Fibroblast of the aortic adventitia (primary cell): ENCODE data around the gene PUS10. TPM values are rescaled to one million over a fixed set of nuclear protein-coding genes. Genes with fewer than 3 reads are reported as not detected.

Experiments
- DNase-seq: peaks from one replicate; pipeline ENCODE4 v3.0.0-alpha.2; 2010; ENCODE audit warnings: low read depth
- H3K4me3 ChIP-seq: 2 replicates; pipeline ENCODE4 v1.5.1; 2011; ENCODE audit warnings: low read depth, mild to moderate bottlenecking, control low read depth, low read length, moderate library complexity
- total RNA-seq: library from RNA; depleted of rRNA; stranded (reverse); fragments of >200 nt; gene quantifications from 2 replicates; pipeline ENCODE4 v1.2.3, GENCODE V29; 2012; ENCODE audit warnings: low replicate concordance
- TF ChIP-seq, protein P1 (sequence below): IDR thresholded peaks from 2 replicates; pipeline ENCODE4 v1.5.1; 2011; ENCODE audit warnings: mild to moderate bottlenecking, low read length, control low read depth, inconsistent platforms; ENCODE audit not compliant: insufficient read depth

Gene PUS10
- total RNA-seq, 1 donor = 8.8 TPM

DNA sequence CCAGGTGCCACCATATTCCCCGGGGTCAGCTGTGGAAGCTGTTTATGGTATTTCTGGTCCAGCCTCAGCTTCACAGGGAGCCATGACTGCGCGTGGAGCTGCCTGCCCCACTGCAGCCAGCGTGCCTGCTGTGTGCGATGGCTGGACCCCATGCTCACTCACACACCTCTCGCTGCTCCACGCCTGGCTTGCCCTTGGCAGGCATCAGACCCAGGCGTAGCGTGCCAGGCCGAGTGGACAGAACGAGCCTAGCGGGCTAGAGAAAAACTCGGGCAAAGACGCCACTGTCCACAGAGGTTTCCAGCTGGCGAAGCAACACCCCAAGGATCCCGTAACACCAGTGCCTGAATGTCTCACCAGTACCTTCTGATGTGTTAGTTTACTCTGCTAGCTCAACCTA, 43.4 kb downstream of the PUS10 start:
- TF ChIP-seq, protein P1, sequence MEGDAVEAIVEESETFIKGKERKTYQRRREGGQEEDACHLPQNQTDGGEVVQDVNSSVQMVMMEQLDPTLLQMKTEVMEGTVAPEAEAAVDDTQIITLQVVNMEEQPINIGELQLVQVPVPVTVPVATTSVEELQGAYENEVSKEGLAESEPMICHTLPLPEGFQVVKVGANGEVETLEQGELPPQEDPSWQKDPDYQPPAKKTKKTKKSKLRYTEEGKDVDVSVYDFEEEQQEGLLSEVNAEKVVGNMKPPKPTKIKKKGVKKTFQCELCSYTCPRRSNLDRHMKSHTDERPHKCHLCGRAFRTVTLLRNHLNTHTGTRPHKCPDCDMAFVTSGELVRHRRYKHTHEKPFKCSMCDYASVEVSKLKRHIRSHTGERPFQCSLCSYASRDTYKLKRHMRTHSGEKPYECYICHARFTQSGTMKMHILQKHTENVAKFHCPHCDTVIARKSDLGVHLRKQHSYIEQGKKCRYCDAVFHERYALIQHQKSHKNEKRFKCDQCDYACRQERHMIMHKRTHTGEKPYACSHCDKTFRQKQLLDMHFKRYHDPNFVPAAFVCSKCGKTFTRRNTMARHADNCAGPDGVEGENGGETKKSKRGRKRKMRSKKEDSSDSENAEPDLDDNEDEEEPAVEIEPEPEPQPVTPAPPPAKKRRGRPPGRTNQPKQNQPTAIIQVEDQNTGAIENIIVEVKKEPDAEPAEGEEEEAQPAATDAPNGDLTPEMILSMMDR = no peak
- no peak for DNase-seq

DNA sequence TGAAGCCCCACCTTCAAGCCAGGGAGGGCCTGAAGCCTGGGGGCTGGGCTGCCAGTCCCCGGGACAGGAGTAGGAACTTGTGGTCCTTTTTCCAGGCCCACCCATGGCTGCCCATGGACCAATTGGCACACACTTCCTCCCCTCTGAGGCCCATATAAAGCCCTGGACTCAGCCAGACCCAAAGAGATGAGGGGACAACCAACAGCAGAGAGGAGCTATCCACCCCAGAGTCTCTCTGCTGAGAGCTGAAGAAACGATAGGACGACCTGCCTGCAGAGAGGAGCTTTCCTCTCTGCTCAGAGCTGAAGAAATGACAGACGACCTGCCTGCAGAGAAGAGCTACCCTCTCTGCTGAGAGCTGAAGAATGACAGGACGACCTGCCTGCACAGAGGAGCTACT, 44.4 kb downstream of the PUS10 start:
- TF ChIP-seq, protein P1 = no peak
- DNase-seq = no peak
- H3K4me3 ChIP-seq = no peak overlapping the region

More for the DNA sequence above, 43.4 kb downstream of the PUS10 start:
- no peak overlapping the region for H3K4me3 ChIP-seq

DNA sequence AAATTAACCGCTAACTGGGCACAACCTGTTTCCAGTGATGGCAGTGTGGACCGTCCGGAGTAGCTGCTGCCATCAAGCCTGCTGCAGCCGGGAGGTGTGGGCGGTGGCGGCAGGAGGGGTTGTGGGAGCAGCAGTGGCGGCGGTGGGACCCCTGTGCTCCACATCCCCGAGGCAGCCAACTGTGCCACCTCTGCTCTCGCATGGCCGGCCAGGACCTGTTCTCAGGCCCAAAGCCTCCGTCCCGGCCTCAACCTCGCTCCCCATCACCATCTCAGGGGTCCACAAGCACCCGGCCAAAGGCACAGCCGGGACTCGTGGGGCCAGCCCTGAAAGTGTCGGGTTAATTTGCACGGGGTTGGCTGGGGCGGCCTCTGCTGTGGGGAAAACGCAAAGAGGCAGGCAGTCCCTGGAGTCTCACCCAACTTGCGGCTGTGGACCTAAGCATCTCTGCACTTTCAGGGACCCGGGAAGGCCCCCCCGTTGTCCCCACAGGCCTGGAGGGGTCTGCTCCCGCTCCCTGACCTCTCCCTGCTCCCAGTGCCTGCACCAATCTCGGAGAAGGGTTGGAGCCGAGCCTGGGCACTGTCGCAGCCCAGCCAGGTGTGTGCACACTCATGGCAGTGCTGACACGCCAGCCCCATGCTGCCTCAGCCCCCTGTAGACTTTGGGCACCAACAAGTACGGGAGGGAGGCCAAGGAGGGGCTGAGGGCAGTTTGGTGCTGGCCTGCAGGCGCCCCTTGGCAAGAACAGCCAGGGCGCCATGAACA, 45.0 kb downstream of the PUS10 start:
- H3K4me3 ChIP-seq = no peak overlapping the region
- TF ChIP-seq, protein P1 = no peak
- DNase-seq = no peak

DNA sequence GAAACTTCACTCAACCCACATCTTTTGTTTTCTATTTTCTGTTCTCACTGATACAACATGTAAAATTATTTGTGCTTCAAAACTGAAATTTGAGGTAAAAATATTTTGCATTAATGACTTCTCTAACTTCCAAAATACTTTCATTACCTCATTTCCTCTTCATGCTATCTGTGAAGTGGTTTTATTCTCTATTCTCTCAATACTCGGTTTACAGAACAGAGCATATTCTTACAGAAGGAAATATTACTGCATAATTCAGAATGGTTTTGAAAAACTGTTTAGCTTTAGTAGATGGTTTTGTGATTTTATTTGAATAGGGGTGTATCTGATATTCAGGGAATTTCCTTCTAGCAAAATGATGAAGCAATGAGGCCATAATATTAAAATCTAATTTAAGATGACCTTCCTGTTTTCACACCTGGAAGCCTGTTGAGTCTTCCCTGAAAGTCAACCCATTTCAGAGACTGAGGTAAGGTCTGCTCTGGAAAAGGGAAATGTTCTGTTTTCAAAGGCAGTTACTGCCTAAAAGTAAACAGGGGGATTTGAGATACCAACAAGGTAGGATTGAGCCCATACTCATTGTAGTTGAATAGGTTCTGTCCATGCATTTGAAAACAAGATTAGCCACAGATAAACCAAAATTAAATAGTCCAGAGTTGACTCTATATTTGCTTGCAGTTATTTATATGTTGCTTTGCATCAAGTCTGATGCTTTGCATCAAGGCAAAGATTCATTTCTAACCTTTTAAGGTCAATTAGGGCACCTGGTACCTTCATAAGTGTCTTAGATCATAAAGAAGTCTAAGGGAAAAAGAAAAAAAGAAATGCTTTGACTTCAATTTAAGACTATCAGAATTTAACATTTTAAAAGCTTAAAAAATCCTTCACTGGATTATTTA, 51.3 kb downstream of the PUS10 start:
- no peak for DNase-seq
- H3K4me3 ChIP-seq = no peak overlapping the region
- TF ChIP-seq, protein P1 = no peak

DNA sequence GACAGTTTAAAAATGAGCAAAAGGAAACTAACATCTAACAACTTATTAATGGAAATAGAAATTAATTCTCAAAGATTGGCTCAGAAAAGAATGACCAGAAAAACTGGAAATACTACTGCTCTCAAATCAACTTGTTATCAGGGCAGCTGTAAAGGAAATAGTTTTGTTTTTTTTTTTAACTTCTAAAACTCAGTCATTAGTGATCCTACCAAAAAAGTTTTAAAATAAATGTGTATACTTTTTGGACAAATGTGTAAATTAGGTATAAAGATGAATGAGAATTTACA, 52.6 kb downstream of the PUS10 start:
- TF ChIP-seq, protein P1 = no peak
- no peak overlapping the region for H3K4me3 ChIP-seq
- no peak for DNase-seq

DNA sequence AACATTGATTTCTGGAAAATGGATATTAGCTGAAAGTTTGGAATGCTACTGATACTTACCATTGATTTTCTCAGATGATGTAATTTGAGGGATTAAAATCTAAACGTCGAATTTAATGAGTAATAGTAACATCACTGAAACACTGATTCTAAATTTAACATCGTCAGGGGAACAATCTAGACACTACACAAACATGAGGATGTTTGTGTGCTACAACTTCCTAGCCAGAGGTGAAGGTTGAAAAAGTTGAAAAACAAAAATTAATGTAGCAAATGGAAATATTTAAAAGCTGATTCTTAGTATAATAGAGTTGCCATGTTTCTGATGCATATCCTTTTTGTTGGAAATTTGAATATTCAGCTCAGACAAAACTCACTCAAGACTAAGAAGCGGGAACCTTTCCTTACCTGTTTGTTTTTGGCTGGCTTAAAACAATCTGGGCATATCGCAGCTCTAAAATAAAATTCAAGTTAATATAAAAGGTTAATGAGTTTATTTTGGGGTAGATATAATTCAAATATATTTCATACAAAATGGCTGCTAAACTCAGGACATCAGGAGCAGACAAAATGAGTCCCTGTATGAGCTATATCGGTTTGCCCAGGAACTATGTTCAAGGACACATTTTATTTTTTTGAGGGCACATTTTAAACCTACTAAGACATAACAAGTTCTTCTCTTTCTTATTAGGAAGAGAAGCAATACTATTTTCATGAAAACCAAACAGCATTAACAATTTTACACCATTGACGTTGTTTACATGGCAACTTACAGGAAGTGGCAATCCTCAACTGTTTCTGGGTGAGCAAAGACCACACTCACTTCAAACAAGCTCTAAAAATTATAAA, 53.2 kb downstream of the PUS10 start:
- TF ChIP-seq, protein P1 = no peak
- DNase-seq = no peak
- no peak overlapping the region for H3K4me3 ChIP-seq
